Gastroesophageal sphincter (tissue), 4 donors: Measurements from ENCODE around the gene CD248. TPM values are rescaled to one million over a fixed set of nuclear protein-coding genes. Genes with fewer than 3 reads are reported as not detected.

Source experiments
- ATAC-seq: fragments of 150-250 bp; one replicate; pipeline ENCODE4 v1.9.1; 2016; ENCODE audit warnings: mild to moderate bottlenecking, moderate library complexity
- H3K27ac ChIP-seq, 4 donors: fragments of 200-600 bp; sonication (generic) in 3 of 4; 1 replicate in 3 of 4; 2 replicates in 1 of 4; pipeline ENCODE4 v1.5.1; 2016 to 2019
- H3K27me3 ChIP-seq: fragments of 200-600 bp; sonication (generic); one replicate; pipeline ENCODE4 v1.5.1; 2019
- H3K36me3 ChIP-seq, 2 donors: fragments of 200-600 bp; sonication (generic); one replicate each; pipeline ENCODE4 v1.5.1; 2019; ENCODE audit warnings: control low read depth in 1 of 2
- H3K4me1 ChIP-seq, 3 donors: fragments of 200-600 bp; sonication (generic); 1 replicate in 2 of 3; 2 replicates in 1 of 3; pipeline ENCODE4 v1.5.1; 2016 to 2019; ENCODE audit warnings: control low read depth in 2 of 3
- H3K4me3 ChIP-seq, 2 donors: fragments of 200-600 bp; sonication (generic); one replicate each; pipeline ENCODE4 v1.5.1; 2019; ENCODE audit warnings: mild to moderate bottlenecking in 1 of 2, moderate library complexity in 1 of 2
- H3K9me3 ChIP-seq, 3 donors: fragments of 200-600 bp; sonication (generic); one replicate each; pipeline ENCODE4 v1.5.1; 2017 to 2019; ENCODE audit warnings: control low read depth in 2 of 3
- CTCF ChIP-seq, 4 experiments: fragments of 200-600 bp in 2 of 4; fragments of 450-650 bp in 2 of 4; sonication (generic) in 1 of 4; IDR thresholded peaks; one replicate each; pipeline ENCODE4 v1.5.1; 2017 to 2019; ENCODE audit warnings: antibody characterized with exemption in 4 of 4, mild to moderate bottlenecking in 2 of 4, moderate library complexity in 2 of 4
- EP300 ChIP-seq: sonication (generic); formaldehyde crosslinking; IDR thresholded peaks from one replicate; pipeline ENCODE4 v1.6.1; 2017; ENCODE audit warnings: antibody characterized with exemption, mild to moderate bottlenecking
- POLR2A ChIP-seq, 2 donors: fragments of 450-650 bp; IDR thresholded peaks; one replicate each; pipeline ENCODE4 v1.6.1; 2017; ENCODE audit warnings: antibody characterized with exemption in 2 of 2, mild to moderate bottlenecking in 2 of 2, moderate library complexity in 1 of 2
- POLR2AphosphoS5 ChIP-seq: sonication (generic); formaldehyde crosslinking; IDR thresholded peaks from one replicate; pipeline ENCODE4 v1.6.1; 2017; ENCODE audit warnings: antibody characterized with exemption
- WGBS, 2 donors: methylation state at CpG; one replicate each; pipeline ENCODE4 v1.1.5; 2018; ENCODE audit warnings: low coverage in 1 of 2; 5-methylcytosine and 5-hydroxymethylcytosine counted together
- total RNA-seq, 4 donors: library from RNA; depleted of rRNA; stranded (reverse); fragments of >200 nt; gene quantifications; one replicate each; pipeline ENCODE4 v1.1.0, GENCODE V29; 2016

Gene CD248
- total RNA-seq, 4 donors from 2014 or later = 23.1 to 68.2 (median 27.0) TPM

DNA sequence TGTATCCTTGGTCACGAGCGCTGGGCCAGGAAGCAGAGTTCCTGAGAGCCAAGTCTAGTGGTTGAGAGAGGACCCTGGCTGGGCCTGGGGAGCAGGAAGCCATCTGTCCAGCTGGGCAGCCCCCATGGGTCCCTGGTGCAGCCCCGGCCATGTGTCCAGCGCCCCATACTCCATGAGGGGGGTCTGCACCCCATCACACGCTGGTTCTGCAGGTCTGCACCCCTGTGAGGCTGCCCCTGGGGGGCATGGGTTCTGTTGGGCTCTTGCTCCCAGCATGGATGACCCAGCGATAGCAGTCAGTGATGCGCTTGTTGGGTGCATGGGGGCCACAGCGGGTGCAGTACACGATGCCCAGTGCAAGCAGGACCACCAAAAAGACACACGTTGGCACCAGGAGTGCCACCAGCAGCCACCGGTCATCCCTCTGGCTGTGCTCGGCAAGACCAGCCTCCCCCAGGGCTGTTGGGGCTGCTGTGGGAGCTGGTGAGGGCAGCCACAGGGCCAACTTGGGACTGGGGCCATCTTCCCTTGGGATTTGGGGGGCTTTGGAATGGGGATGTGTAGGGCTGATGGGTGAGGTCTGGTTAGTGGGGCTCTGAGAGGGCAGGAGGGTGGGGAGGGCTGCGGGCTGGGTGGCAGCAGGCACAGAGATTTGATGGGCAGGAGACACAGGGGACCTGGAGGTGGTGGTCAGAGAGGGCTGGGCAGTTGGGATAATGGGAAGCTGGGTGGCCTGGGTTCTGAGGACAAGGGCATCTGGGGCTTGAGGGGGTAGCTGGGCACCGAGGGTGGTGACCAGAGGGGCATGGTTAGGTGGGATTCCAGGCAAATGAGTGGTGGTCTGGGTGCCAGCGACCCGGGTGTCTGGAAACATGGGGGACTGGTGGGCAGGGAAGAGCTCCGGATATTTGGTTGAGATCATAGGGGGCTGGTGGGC lies 2.0 kb downstream of the CD248 start:
- no peaks in the 10 kb centered on the region for H3K9me3 ChIP-seq
- peak overlapping the region in 3 of 4 donors; percentile 91 to 96 (median 92) for H3K27ac ChIP-seq
- no peak for ATAC-seq
- H3K27me3 ChIP-seq = peaks cover 10% of the 10 kb centered on the region
- WGBS, 2 donors = 68 to 79% methylated on average over 3 to 8 of the region's 17 CpGs
- H3K4me1 ChIP-seq = peaks cover 0 to 72% (median 33%) of the 10 kb centered on the region in 3 donors
- TF ChIP-seq CTCF (IDR thresholded peaks at IDR 0.05) (no peak), POLR2A (IDR thresholded peaks at IDR 0.05) (no peak), POLR2AphosphoS5 (no peak), EP300 (no peak)
- H3K36me3 ChIP-seq = no peaks in the 10 kb centered on the region
- H3K4me3 ChIP-seq = peak overlapping the region in 1 of 2 donors; percentile 55

GRCh38 chr11:66314186-66314501 lies 2.7 kb downstream of the CD248 start:
- Histone ChIP-seq H3K4me3 (peak overlapping the region in 1 of 2 donors; percentile 55), H3K27ac (peak overlapping the region in 3 of 4 donors; percentile 91 to 96 (median 92)), H3K27me3 (peaks cover 10% of the 10 kb centered on the region), H3K36me3 (no peaks in the 10 kb centered on the region), H3K4me1 (peaks cover 0 to 72% (median 33%) of the 10 kb centered on the region in 3 donors), H3K9me3 (no peaks in the 10 kb centered on the region)
- TF ChIP-seq EP300 = no peak
- TF ChIP-seq POLR2A (IDR thresholded peaks at IDR 0.05) = no peak
- TF ChIP-seq CTCF (IDR thresholded peaks at IDR 0.05) = no peak
- TF ChIP-seq POLR2AphosphoS5 = no peak
- ATAC-seq = no peak
- 50 to 83% methylated on average over 1 of the region's 1 CpG for WGBS, 2 donors

GRCh38 chr11:66313321-66314185 lies 3.3 kb downstream of the CD248 start:
- Histone ChIP-seq H3K27ac (peak overlapping the region; percentile 21 to 96 (median 92)), H3K4me1 (peaks cover 0 to 68% (median 28%) of the 10 kb centered on the region in 3 donors), H3K27me3 (peaks cover 10% of the 10 kb centered on the region), H3K4me3 (peak overlapping the region; percentile 7 to 55), H3K36me3 (no peaks in the 10 kb centered on the region), H3K9me3 (no peaks in the 10 kb centered on the region)
- WGBS, 2 donors = 44 to 83% methylated on average over 3 to 5 of the region's 38 CpGs
- no peak for TF ChIP-seq POLR2A (IDR thresholded peaks at IDR 0.05)
- no peak for TF ChIP-seq CTCF (IDR thresholded peaks at IDR 0.05)
- no peak for TF ChIP-seq POLR2AphosphoS5
- TF ChIP-seq EP300 = no peak
- no peak for ATAC-seq

DNA sequence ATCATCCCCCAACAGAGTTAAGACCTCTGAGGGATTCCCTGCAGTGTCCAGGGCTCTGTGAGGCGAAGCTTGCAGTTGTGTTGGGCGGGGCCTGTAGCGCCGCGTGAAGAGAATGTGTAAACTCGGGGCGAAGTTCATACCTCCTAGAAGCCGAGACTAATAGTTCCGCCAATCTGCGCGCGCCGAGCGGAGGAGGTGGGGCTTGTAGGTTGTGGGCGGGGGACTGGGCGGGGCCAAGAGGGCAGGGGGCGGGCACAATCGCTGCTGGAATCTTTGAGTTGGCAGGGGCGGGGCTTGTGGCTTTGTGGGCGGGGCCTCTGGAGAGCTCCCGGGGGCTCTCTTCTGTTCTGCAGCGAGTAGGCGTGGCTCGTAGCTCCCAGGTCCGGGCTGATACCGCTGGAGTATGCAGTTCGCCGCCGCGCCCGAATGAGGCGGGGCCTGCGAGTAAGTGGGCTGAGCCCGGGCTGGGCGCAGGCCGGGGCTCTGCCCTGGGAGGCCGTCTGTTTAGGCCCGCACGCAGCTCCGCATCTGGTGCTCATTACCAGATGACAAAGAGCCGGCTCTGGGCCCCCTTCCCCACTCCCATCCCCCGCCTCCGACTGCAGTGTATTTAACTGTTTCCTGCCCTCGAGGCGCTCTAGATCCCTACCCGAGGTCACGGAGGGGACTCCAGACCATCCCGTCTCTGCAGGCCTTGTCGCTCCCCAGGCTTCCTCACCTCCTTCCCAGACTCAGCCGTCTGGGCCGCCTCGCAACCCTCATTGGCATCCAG lies 4.1 kb downstream of the CD248 start:
- Histone ChIP-seq H3K27me3 (peaks cover 10% of the 10 kb centered on the region), H3K9me3 (no peaks in the 10 kb centered on the region), H3K27ac (peak overlapping the region; percentile 47 to 96 (median 92)), H3K4me3 (peak overlapping the region; percentile 33 to 55), H3K4me1 (peaks cover 0 to 60% (median 22%) of the 10 kb centered on the region in 3 donors), H3K36me3 (no peaks in the 10 kb centered on the region)
- ATAC-seq = peak; percentile 89
- WGBS, 2 donors = 0% methylated on average over 1 to 10 of the region's 52 CpGs
- TF ChIP-seq EP300 (no peak), POLR2AphosphoS5 (peak; percentile 29), CTCF (IDR thresholded peaks at IDR 0.05) (peak in 1 of 4 experiments; percentile 7), POLR2A (IDR thresholded peaks at IDR 0.05) (peak; percentile 45 to 57)
